Spleen (tissue), 7 donors: ENCODE data around the gene GPR3.

Source experiments
- CTCF ChIP-seq, 11 experiments: fragments of 200-600 bp in 7 of 11; fragments of 450-650 bp in 4 of 11; sonication (generic) in 4 of 11; IDR thresholded peaks in 8 of 11; conservative IDR thresholded peaks in 3 of 11; 1 replicate in 7 of 11; 2 replicates in 4 of 11; pipeline versions ENCODE4 v1.4.0 to v1.8.0; 2016 to 2021; ENCODE audit warnings: antibody characterized with exemption in 11 of 11, inconsistent platforms in 4 of 11, mild to moderate bottlenecking in 1 of 11
- POLR2A ChIP-seq, 3 donors: fragments of 450-650 bp; IDR thresholded peaks; one replicate each; pipeline ENCODE4 v1.5.1; 2017; ENCODE audit warnings: antibody characterized with exemption in 3 of 3, mild to moderate bottlenecking in 1 of 3
- POLR2AphosphoS5 ChIP-seq, 3 donors: sonication (generic); formaldehyde crosslinking; IDR thresholded peaks; one replicate each; pipeline ENCODE4 v1.5.1; 2017; ENCODE audit warnings: antibody characterized with exemption in 3 of 3
- donor health status: DM: no; HTN: no; CAD: no; lungs with moderate emphysema.
- donor health status: DM: no; HTN: no; CAD: no.
- donor health status: DM: no; HTN: no; CAD: no.

- TF ChIP-seq POLR2A (IDR thresholded peaks at IDR 0.05), result no peak
- TF ChIP-seq CTCF (IDR thresholded peaks at IDR 0.05 in 8 of 11, conservative IDR thresholded peaks at IDR 0.05 in 3 of 11), result no peak
- peak in 1 of 3 donors; percentile 22 for TF ChIP-seq POLR2AphosphoS5 (IDR thresholded peaks at IDR 0.05)
Measured at GRCh38 chr1:27356277-27356618, 36.2 kb upstream of the GPR3 start.
